ENCODE data around the gene DNAH12. TPM values are rescaled to one million over a fixed set of nuclear protein-coding genes. Genes with fewer than 3 reads are reported as not detected.

Gene DNAH12
- total RNA-seq, 1 donor from 2014 or later = 0.23 TPM

DNA sequence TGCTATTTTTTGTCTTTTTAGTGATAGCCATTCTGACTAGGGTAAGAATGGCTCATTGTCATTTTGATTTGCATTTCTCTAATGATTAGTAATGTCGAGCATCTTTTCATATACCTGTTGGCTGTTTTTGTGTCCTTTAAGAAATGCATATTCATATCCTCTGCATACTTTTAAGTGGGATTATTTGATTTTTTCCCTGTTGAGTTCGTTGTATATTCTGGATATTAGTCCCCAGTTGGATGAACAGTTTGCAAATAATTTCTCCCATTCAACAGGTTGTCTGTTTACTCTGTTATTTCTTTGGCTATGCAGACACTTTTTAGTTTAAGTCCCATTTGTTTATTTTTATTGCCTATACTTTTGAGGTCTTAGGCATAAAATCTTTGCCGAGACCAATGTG lies 282.2 kb downstream of the DNAH12 start:
- Histone ChIP-seq H3K9ac (ENCODE audit: low read length) (no peak overlapping the region), H2AFZ (ENCODE audit: low read depth, low read length) (no peak overlapping the region), H4K20me1 (ENCODE audit: insufficient read depth, low read length) (no peaks in the 10 kb centered on the region), H3K4me1 (ENCODE audit: insufficient read depth, low read length) (no peaks in the 10 kb centered on the region), H3K79me2 (ENCODE audit: insufficient read depth, low read length) (no peaks in the 10 kb centered on the region), H3K36me3 (ENCODE audit: insufficient read depth, low read length) (peaks cover 38% of the 10 kb centered on the region), H3K27ac (ENCODE audit: low read depth, low read length) (no peak overlapping the region), H3K4me2 (ENCODE audit: low read length) (no peak overlapping the region), H3K9me3 (ENCODE audit: insufficient read depth, low read depth, low read length) (no peaks in the 10 kb centered on the region), H3K4me3 (ENCODE audit: insufficient read depth, low read depth, low read length) (no peak overlapping the region), H3K27me3 (ENCODE audit: insufficient read depth, low read length) (no peaks in the 10 kb centered on the region)
- no peak for TF ChIP-seq EZH2 (IDR thresholded peaks at IDR 0.05; ENCODE audit: insufficient read depth, low read length)
- TF ChIP-seq, protein P1, sequence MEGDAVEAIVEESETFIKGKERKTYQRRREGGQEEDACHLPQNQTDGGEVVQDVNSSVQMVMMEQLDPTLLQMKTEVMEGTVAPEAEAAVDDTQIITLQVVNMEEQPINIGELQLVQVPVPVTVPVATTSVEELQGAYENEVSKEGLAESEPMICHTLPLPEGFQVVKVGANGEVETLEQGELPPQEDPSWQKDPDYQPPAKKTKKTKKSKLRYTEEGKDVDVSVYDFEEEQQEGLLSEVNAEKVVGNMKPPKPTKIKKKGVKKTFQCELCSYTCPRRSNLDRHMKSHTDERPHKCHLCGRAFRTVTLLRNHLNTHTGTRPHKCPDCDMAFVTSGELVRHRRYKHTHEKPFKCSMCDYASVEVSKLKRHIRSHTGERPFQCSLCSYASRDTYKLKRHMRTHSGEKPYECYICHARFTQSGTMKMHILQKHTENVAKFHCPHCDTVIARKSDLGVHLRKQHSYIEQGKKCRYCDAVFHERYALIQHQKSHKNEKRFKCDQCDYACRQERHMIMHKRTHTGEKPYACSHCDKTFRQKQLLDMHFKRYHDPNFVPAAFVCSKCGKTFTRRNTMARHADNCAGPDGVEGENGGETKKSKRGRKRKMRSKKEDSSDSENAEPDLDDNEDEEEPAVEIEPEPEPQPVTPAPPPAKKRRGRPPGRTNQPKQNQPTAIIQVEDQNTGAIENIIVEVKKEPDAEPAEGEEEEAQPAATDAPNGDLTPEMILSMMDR (IDR thresholded peaks at IDR 0.05; ENCODE audit: insufficient read depth, low read depth, low read length) = no peak
- DNase-seq (ENCODE audit: low read depth) (no peak), FAIRE-seq (no peak)
- Mint-ChIP-seq H3K27me3 (ENCODE audit: low read depth, unreplicated experiment) (no peaks in the 10 kb centered on the region), H3K4me1 (ENCODE audit: low read depth, unreplicated experiment) (no peaks in the 10 kb centered on the region), H3K9me3 (ENCODE audit: unreplicated experiment) (peaks cover 5% of the 10 kb centered on the region), H3K36me3 (ENCODE audit: low read depth, unreplicated experiment) (peaks cover 38% of the 10 kb centered on the region), H3K4me3 (ENCODE audit: unreplicated experiment) (no peak overlapping the region), H3K27ac (ENCODE audit: unreplicated experiment) (no peak overlapping the region)

DNA sequence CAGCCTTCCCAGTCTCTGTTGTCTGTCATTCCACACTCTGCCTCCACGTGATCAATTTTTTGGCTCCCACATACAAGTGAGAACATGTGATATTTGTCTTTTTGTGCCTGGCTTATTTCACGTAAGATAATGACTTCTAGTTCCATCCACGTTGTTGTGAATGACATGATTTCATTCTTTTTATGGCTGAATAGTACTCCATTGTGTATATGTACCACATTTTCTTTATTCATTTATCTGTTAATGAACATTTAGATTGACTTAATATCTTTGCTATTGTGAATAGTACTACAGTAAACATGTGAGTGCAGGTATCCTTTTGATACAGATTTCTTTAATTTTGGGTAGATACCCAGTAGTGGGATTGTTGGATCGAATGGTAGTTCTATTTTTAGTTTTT lies 283.0 kb downstream of the DNAH12 start:
- Histone ChIP-seq H3K27ac (ENCODE audit: low read depth, low read length) (no peak overlapping the region), H3K9me3 (ENCODE audit: insufficient read depth, low read depth, low read length) (no peaks in the 10 kb centered on the region), H3K9ac (ENCODE audit: low read length) (no peak overlapping the region), H2AFZ (ENCODE audit: low read depth, low read length) (no peak overlapping the region), H3K27me3 (ENCODE audit: insufficient read depth, low read length) (no peaks in the 10 kb centered on the region), H3K4me2 (ENCODE audit: low read length) (no peak overlapping the region), H3K79me2 (ENCODE audit: insufficient read depth, low read length) (no peaks in the 10 kb centered on the region), H4K20me1 (ENCODE audit: insufficient read depth, low read length) (no peaks in the 10 kb centered on the region), H3K4me1 (ENCODE audit: insufficient read depth, low read length) (no peaks in the 10 kb centered on the region), H3K36me3 (ENCODE audit: insufficient read depth, low read length) (peaks cover 38% of the 10 kb centered on the region), H3K4me3 (ENCODE audit: insufficient read depth, low read depth, low read length) (no peak overlapping the region)
- FAIRE-seq (no peak), DNase-seq (ENCODE audit: low read depth) (no peak)
- Mint-ChIP-seq H3K27me3 (ENCODE audit: low read depth, unreplicated experiment) (no peaks in the 10 kb centered on the region), H3K36me3 (ENCODE audit: low read depth, unreplicated experiment) (peaks cover 30% of the 10 kb centered on the region), H3K9me3 (ENCODE audit: unreplicated experiment) (peaks cover 3% of the 10 kb centered on the region), H3K4me3 (ENCODE audit: unreplicated experiment) (no peak overlapping the region), H3K4me1 (ENCODE audit: low read depth, unreplicated experiment) (no peaks in the 10 kb centered on the region), H3K27ac (ENCODE audit: unreplicated experiment) (no peak overlapping the region)
- TF ChIP-seq EZH2 (IDR thresholded peaks at IDR 0.05; ENCODE audit: insufficient read depth, low read length) = no peak
- TF ChIP-seq, protein P1 (IDR thresholded peaks at IDR 0.05; ENCODE audit: insufficient read depth, low read depth, low read length) = no peak

DNA sequence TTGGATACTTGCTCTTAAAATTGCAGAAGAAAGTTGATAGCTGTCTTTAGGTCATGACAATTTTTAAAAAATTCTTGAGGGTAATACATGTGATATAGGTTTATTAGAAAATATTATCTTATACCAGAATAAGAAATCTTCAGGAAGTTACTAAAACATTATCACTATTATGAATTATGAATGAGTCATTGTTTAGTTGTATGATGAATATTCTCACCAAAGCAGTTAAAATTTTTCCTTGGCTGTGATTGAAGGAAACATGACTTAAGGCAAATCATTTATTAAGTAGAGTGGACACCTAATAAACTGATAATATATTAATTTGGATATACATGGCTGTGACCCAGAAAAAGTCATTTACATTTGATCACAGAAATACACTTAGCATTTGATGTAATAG lies 286.5 kb downstream of the DNAH12 start:
- H2AFZ ChIP-seq (ENCODE audit: low read depth, low read length) = no peak overlapping the region
- Mint-ChIP-seq H3K27me3 (ENCODE audit: low read depth, unreplicated experiment) (no peaks in the 10 kb centered on the region), H3K36me3 (ENCODE audit: low read depth, unreplicated experiment) (peaks cover 14% of the 10 kb centered on the region), H3K4me3 (ENCODE audit: unreplicated experiment) (no peak overlapping the region), H3K27ac (ENCODE audit: unreplicated experiment) (no peak overlapping the region), H3K9me3 (ENCODE audit: unreplicated experiment) (no peaks in the 10 kb centered on the region), H3K4me1 (ENCODE audit: low read depth, unreplicated experiment) (no peaks in the 10 kb centered on the region)
- no peak for FAIRE-seq
- H3K4me1 ChIP-seq (ENCODE audit: insufficient read depth, low read length) = no peaks in the 10 kb centered on the region
- H3K9me3 ChIP-seq (ENCODE audit: insufficient read depth, low read depth, low read length) = no peaks in the 10 kb centered on the region
- no peaks in the 10 kb centered on the region for H3K27me3 ChIP-seq (ENCODE audit: insufficient read depth, low read length)
- no peak overlapping the region for H3K4me2 ChIP-seq (ENCODE audit: low read length)
- H4K20me1 ChIP-seq (ENCODE audit: insufficient read depth, low read length) = no peaks in the 10 kb centered on the region
- H3K36me3 ChIP-seq (ENCODE audit: insufficient read depth, low read length) = peaks cover 32% of the 10 kb centered on the region
- H3K27ac ChIP-seq (ENCODE audit: low read depth, low read length) = no peak overlapping the region
- H3K9ac ChIP-seq (ENCODE audit: low read length) = no peak overlapping the region
- H3K4me3 ChIP-seq (ENCODE audit: insufficient read depth, low read depth, low read length) = no peak overlapping the region
- no peak for DNase-seq (ENCODE audit: low read depth)
- no peak for TF ChIP-seq EZH2 (IDR thresholded peaks at IDR 0.05; ENCODE audit: insufficient read depth, low read length)
- TF ChIP-seq, protein P1 (IDR thresholded peaks at IDR 0.05; ENCODE audit: insufficient read depth, low read depth, low read length) = no peak
- no peaks in the 10 kb centered on the region for H3K79me2 ChIP-seq (ENCODE audit: insufficient read depth, low read length)

All from astrocyte (in vitro differentiated cells and primary cell).